Hematopoietic multipotent progenitor cell (in vitro differentiated cells): Measurements from ENCODE around the gene BAIAP2. TPM values are rescaled to one million over a fixed set of nuclear protein-coding genes. Genes with fewer than 3 reads are reported as not detected.
A peak's percentile ranks its signal among the peaks of the same experiment; 100 is the strongest.
"Not testable (repeated sequence)": the region's sequence is repeated elsewhere in the genome, so short reads cannot be mapped to it uniquely, and the experiment has no call there.

ENCODE experiments used
- DNase-seq, 3 donors: peaks; one replicate each; pipeline ENCODE4 v3.0.0-alpha.2; 2011 to 2015; ENCODE audit warnings: low read depth in 2 of 3, low spot score in 2 of 3
- total RNA-seq: library from RNA; depleted of rRNA; stranded (reverse); fragments of >200 nt; gene quantifications from one replicate; pipeline ENCODE4 v1.2.3, GENCODE V29; 2012

Gene BAIAP2
- total RNA-seq, 1 donor: 5.1 TPM

DNA sequence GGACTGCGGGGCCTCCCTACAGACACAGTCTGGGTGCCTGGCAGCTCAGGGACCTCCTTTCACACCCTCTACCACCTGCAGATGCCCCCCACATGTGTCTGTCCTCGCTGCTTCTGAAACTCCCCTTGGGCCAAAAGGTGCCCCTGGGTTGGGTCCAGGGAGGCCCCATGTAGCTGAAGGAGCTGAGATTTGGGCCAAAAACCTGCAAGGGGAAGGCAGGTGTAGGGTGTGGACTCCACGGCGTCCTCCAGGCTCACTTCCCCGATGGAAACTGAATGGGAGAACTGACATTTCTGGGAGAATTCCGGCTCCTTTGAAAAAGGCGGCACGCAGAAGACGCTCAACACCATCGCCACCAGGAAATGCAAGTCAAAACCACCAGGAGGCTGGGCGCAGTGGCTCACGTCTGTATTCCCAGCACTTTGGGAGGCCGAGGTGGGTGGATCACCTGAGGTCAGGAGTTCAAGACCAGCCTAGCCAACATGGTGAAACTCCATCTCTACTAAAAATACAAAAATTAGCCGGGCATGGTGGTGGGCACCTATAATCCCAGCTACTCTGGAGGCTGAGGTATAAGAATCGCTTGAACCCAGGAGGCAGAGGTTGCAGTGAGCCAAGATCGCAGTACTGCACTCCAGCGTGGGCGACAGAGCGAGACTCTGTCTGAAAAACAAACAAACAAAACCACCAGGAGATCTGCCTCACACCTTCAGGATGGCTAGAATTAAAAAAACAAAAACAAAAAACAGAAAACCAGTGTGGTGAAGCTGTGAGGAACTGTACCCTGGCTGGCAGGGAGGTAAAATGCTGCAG lies 13.2 kb upstream of the BAIAP2 start:
- DNase-seq: no peak

- DNase-seq: no peak
Observed at GRCh38 chr17:81022344-81022676, 12.6 kb upstream of the BAIAP2 start.

- no peak for DNase-seq
Observed at GRCh38 chr17:81025065-81025740, 9.7 kb upstream of the BAIAP2 start.

- DNase-seq: no peak
Observed at GRCh38 chr17:81025741-81026129, 9.2 kb upstream of the BAIAP2 start.

GRCh38 chr17:81026266-81027036 lies 8.5 kb upstream of the BAIAP2 start:
- no peak for DNase-seq

GRCh38 chr17:81027038-81027437 lies 7.9 kb upstream of the BAIAP2 start:
- DNase-seq: no peak

- DNase-seq: peak in 2 of 3 donors; percentile 42
Observed at GRCh38 chr17:81027591-81028505, 7.1 kb upstream of the BAIAP2 start.

DNA sequence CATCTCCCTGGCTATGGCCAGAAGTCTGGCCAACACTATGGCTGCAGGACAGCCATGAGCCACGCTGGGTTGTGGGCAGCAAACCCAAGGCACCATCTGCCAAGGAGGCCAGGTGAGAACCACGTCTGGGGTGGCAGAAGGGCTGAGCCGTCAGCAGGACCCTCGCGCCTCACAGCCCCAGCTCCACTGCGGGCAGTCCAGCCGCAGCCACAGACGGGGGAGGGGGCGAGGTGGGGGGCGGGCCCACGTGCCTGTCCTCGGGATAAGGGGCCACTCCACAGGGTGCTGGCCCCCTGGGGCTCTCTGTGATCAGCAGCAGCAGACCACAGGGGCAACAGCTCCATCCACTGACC lies 6.5 kb upstream of the BAIAP2 start:
- DNase-seq: no peak

DNA sequence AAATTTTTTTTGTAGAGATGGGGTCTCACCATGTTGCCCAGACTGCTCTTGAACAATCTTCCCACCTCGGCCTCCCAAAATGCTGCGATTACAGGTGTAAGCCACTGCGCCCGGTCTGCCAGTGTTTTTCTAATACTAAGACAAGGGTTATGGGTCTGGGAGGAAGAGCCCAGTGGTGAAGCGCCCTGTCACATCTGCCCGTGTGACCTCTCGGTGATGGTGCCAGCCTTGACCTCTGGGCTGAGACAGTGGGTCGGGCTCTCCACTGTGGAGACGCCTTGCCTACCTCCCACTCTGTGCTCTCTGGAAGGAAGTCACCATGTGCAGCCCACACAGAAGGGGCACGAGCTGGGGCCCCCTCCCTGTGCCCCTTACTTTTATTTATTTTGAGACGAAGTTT lies 5.1 kb upstream of the BAIAP2 start:
- DNase-seq: no peak

DNA sequence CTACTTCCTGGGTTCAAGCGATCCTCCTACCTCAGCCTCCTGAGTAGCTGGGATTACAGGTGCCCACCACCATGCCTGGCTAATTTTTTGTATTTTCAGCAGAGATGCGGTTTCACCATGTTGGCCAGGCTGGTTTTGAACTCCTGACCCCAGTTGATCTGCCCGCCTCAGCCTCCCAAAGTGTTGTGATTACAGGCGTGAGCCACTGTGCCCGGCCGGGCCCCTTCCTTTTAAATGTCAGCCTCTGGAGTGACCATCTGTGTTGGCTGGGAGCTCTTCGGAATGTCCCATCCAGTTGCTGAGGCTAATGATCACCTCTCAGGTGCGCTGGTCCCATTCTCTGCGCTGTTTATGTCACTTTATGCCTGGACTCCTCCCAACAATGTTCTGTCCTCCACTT lies 4.6 kb upstream of the BAIAP2 start:
- DNase-seq: not testable (repeated sequence)

GRCh38 chr17:81030741-81031565 lies 4.0 kb upstream of the BAIAP2 start:
- no peak for DNase-seq

DNA sequence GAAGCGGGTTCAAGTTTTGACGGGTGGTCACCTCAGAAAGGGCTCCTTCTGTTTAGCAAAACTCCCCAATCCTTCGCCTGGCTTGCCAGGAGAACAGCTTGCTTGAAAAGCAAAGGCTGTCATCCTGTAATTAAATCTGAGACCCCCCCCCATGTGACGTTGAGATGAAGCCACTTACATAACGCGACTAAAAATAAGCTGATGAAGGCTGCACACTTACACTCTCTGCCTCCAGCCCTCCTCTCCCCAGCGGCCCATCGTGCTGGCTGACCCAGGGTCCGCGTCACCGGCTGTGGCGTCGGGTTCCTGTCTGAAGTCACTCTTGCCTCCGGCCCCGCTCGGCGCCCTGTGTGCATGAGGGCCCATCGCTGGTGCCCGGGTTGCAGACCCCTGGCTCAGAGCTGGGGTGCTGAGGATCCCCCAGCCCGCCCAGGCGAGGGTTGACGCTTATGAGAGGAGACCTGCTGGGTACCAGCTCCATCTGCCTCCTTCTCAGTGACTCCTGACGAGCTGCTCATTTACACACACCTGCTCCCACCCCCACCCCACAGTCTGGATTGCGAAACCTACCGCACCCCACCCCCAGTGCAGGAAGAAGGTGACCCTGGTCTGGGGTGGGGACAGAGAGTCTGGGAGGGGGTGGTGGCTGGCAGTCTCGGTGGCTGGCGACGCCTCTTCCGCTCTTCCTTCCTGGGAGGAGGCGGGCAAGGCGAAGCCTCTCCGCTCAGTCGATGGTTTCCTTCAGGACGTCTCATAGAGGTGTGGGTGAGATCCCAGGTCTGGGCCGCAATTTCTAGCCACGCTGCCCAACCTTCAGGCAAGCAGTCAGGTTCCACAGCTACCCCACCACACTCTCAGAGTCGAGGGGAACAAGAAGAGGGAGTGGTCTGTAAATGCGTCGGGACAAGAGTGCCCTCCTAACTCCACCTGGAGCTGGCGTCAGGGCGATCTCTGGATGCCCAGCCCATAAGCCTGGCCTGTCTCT lies 3.1 kb upstream of the BAIAP2 start:
- DNase-seq: no peak

DNA sequence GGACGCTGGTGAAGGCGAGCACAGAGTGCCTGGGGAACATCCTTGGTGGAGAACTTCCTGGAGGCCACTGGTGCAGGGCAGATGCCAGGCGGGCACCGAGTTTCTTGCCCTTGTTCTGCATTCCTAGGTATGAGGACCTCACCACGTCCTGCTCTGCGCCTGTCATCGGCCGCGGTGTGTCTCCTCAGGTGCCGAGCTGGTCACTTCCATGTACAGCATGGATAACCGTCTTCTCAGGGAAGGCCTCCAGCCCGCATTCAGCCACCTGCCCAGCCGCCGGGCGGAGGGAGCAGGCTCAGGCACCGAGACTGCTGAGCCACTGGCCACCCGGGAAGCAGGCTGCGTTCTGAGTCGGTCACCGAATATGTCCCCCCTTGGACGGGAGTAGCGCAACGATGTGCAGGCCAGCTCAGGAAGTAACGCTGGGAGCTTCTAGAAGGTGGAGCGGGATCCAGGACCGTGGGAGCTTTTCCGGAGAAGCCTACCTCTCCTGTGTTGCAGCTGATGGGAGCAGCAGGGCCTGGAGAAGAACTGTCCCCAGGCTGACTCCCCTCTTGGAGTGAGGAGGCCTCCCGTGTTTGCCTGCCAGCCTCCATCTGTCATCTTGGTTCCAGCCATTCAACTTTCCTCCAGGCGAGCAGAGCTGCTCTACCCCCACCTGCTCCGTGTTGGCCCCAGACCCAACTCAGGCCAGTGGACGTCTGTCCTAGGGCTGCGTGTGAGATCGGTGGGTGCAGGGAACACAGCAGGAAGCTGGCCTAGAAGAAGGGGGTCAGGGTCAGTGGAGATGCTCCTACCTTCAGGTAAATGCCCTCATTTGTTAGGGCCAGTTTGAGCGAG lies 2.1 kb upstream of the BAIAP2 start:
- no peak for DNase-seq

DNA sequence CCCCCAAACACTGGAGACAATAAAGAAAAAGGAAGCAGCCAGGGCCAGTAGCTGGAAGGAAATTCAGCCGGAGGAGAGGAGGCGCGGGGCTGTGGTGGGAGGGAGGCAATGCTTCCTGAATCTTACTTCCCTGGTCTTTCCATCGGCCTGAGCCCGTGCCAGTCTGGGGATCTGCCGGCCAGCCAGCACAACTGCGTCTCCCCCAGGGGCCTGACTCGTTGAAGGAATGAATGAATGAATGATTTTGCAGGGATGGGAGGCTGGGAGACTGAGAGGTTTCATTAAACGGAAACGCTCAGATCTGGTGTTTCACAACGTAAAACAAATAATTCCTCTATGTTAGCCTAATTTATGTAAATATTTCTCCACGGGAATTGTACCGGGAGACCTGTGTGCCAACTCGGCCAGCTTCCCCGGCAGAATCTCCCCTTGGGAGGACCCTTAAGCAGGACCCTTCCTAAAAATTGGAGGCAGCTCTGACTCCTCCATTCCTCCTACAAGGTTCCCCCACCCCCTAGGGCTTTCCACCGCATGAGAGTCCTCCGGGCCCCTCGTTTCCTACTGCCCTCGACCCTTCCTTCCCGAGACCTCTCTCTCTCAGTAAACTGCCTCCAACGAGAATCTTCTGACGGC lies 1.3 kb upstream of the BAIAP2 start:
- DNase-seq: no peak

DNA sequence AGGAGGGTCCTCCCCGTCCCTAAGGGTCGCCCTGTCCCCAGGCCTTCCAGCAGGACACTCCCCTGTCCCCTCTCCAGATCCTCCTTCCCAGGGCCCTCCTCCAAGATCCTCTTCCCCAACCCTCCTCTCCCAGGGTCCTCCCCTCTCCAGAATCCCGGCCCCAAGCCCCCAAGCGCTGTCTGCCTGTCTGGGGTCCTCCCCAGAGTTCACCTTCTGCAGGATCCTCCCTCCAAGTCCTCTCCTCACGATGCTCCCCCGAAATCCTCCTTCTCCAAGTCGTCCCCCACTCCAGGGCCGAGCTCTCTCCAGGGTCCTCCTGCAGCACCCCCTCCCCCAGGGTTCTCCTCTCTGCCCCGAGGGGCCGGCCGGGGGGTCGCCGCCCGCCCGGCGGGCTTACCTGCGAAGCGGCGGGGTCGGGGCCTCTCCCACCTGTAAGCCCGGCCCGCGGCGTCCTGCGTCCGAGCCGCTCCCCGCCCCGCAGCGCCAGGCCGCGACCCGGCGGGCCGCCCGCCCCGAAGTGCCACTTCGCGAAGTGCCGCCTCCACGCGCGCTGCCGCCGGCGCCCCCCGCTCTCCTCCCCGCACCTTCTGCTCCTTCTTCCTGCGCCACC lies 678 bp upstream of the BAIAP2 start:
- DNase-seq: no peak

- no peak for DNase-seq
Observed at GRCh38 chr17:81035521-81036196, 708 bp downstream of the BAIAP2 start.
